ENCODE data around the gene BLOC1S4. TPM values are rescaled to one million over a fixed set of nuclear protein-coding genes. Genes with fewer than 3 reads are reported as not detected.

BLOC1S4 gene
- total and polyA plus RNA-seq, 2 experiments from 2014 or later: 23.9 to 35.2 TPM

GRCh38 chr4:6668391-6668790 is 47.6 kb upstream of the BLOC1S4 start:
- Histone ChIP-seq H3K9me2 (ENCODE audit: insufficient read depth) (no peaks in the 10 kb centered on the region), H3K79me2 (replicated peaks; ENCODE audit: insufficient read depth) (no peaks in the 10 kb centered on the region), H3K4me1 (ENCODE audit: insufficient read depth) (0 out of 2 replicates have a peak, but pooled peaks cover 5% of the 10 kb centered on the region), H3F3A (replicated peaks; ENCODE audit: low read depth) (no peaks in the 10 kb centered on the region), H3K4me2 (no peak overlapping the region), H3K27ac (ENCODE audit: low read depth) (no peak overlapping the region), H3K4me3 (no peak overlapping the region), H3K27me3 (ENCODE audit: insufficient read depth) (peaks cover 10% of the 10 kb centered on the region), H4K20me1 (replicated peaks; ENCODE audit: insufficient read depth) (no peaks in the 10 kb centered on the region), H3K36me3 (ENCODE audit: insufficient read depth) (no peaks in the 10 kb centered on the region), H2AFZ (no peak overlapping the region)
- DNase-seq (ENCODE audit: low spot score) (no peak), ATAC-seq (no peak)
- no peak overlapping the region for H3K27ac Mint-ChIP-seq
- no peak for TF ChIP-seq STAT1 (IDR thresholded peaks at IDR 0.05; ENCODE audit: unreplicated experiment)
- no peak for TF ChIP-seq POLR2AphosphoS5 (IDR thresholded peaks at IDR 0.05; ENCODE audit: low read depth)
- no peak for TF ChIP-seq ZNF462 (CRISPR knock-in tag; IDR thresholded peaks at IDR 0.05)
- no peak for TF ChIP-seq REST (IDR thresholded peaks at IDR 0.05; ENCODE audit: unreplicated experiment)
- no peak for TF ChIP-seq EZH2phosphoT487 (IDR thresholded peaks at IDR 0.05; ENCODE audit: unreplicated experiment)
- TF ChIP-seq JUNB (IDR thresholded peaks at IDR 0.05; ENCODE audit: unreplicated experiment): no peak
- no peak for TF ChIP-seq ETS1 (IDR thresholded peaks at IDR 0.05)
- no peak for TF ChIP-seq EZH2 (IDR thresholded peaks at IDR 0.05; ENCODE audit: low read depth, unreplicated experiment)
- no peak for TF ChIP-seq ZNF331 (CRISPR knock-in tag; IDR thresholded peaks at IDR 0.05; ENCODE audit: low read depth)
- TF ChIP-seq CTCF (conservative IDR thresholded peaks at IDR 0.05; ENCODE audit: low read depth in 2 of 2): no peak
- TF ChIP-seq NANOG (IDR thresholded peaks at IDR 0.05; ENCODE audit: borderline replicate concordance): no peak
- no peak for TF ChIP-seq ZNF114 (CRISPR knock-in tag; IDR thresholded peaks at IDR 0.05)
- no peak for TF ChIP-seq CREB1 (CRISPR knock-in tag; IDR thresholded peaks at IDR 0.05; ENCODE audit: low read depth)
- H3K4me3 Mint-ChIP-seq: no peak overlapping the region
- H3K4me1 Mint-ChIP-seq: peaks cover 3% of the 10 kb centered on the region; the same call in 1 of the 3 replicates
- peaks cover 5% of the 10 kb centered on the region; the same call in 2 of the 3 replicates for H3K36me3 Mint-ChIP-seq (ENCODE audit: low read depth)
- peaks cover 10% of the 10 kb centered on the region for H3K27me3 Mint-ChIP-seq (ENCODE audit: insufficient read depth, low read depth, poor library complexity)
- H3K9me3 Mint-ChIP-seq: peaks cover 4% of the 10 kb centered on the region

Measured in GM23338 (cell line).